22Rv1 (cell line): ENCODE measurements around the gene SLC15A3.

ENCODE experiments used
- CTCF ChIP-seq: fragments of 450-650 bp; IDR thresholded peaks from 2 replicates; pipeline ENCODE4 v1.5.1; 2017; ENCODE audit warnings: mild to moderate bottlenecking
- ZFX ChIP-seq: fragments of 450-650 bp; IDR thresholded peaks from 2 replicates; pipeline ENCODE4 v1.6.1; 2017; ENCODE audit warnings: antibody characterized with exemption, borderline replicate concordance

DNA sequence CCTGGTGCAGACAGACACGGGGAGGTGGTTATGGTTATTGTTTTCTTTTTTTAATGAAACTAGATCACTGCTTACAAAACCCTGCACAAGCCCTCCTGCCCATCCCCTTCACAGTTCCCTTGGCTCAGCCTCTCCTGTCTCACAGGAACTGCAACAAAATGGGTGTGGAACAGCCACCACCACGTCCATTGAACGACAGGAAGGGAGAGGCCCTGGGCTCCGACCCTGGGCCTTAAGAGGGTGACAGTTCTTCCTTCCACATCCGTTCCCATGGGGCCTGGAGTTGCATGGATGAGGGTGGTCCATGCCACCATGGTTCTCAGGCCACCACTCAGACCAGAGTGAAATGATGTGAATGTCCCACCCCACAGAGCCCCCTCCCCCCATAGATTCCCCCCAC lies 61.3 kb downstream of the SLC15A3 start:
- TF ChIP-seq CTCF: no peak
- no peak for TF ChIP-seq ZFX
